Posterior vena cava (tissue), 2 donors: Measurements from ENCODE around the gene ROPN1L. TPM values are rescaled to one million over a fixed set of nuclear protein-coding genes. Genes with fewer than 3 reads are reported as not detected.

Source experiments
- DNase-seq: peaks from one replicate; pipeline ENCODE4 v3.0.0-alpha.2; 2020; ENCODE audit warnings: low spot score
- intact Hi-C, 2 donors: fragments of 100-400 bp; cut with DNase I; formaldehyde crosslinking; loops; one replicate each; pipeline versions ENCODE4 v1.14.1 to v1.14.2; 2022 to 2023
- total RNA-seq, 2 donors: library from RNA; stranded (reverse); fragmentation: NEBNext Ultra II Directional; extraction: Animal tissue kit (Norgen Biotek cat#: 25700); gene quantifications; one replicate each; pipeline ENCODE4 v1.2.1, GENCODE V29; 2021
- donor health status: DM: yes; HTN: yes; CAD: no.
- donor health status: DM: yes; HTN: yes; CAD: no.

Gene ROPN1L
- total RNA-seq, 2 donors from 2014 or later: 0.67 TPM; not detected in 1

- intact Hi-C loops: loop anchor here (10.0 kb wide), 1 partner anchor 138 kb away; no protein-coding TSS in a partner anchor
- no peak for DNase-seq
Observed at GRCh38 chr5:10423022-10423421, 18.7 kb upstream of the ROPN1L start.

- no peak for DNase-seq
- intact Hi-C loops: loop anchor here (10.0 kb wide), 1 partner anchor 139 kb away; no protein-coding TSS in a partner anchor
Observed at GRCh38 chr5:10424124-10424731, 17.5 kb upstream of the ROPN1L start.

DNA sequence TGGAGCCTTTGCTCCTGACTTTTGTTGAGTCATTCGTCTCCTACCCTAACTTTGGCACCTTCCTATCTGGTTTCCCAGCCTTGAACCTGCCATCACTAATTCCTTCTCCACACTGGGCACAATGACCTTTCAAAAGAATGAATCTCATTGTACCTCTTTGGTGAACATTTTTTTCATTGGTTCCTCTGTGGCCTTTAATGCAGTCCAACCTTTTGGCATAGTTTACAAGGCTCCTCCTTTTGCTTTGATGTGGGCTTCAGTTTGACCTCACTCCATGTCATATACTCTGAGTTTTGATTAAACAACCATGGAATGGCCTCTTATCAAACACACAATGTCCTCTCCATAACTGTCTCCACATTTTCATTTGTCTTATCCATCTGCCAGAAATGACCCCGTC lies 14.5 kb upstream of the ROPN1L start:
- intact Hi-C loops: loop anchor here (10.0 kb wide), 1 partner anchor 142 kb away; no protein-coding TSS in a partner anchor
- DNase-seq: no peak

GRCh38 chr5:10427978-10428377 lies 13.7 kb upstream of the ROPN1L start:
- no peak for DNase-seq

GRCh38 chr5:10431415-10431814 lies 10.3 kb upstream of the ROPN1L start:
- intact Hi-C loops: no loop called here
- no peak for DNase-seq

More at GRCh38 chr5:10427978-10428377, 13.7 kb upstream of the ROPN1L start:
- intact Hi-C loops: loop anchor here (10.0 kb wide), 1 partner anchor 143 kb away; no protein-coding TSS in a partner anchor

- no peak for DNase-seq
- intact Hi-C loops: no loop called here
Observed at GRCh38 chr5:10432059-10433008, 9.3 kb upstream of the ROPN1L start.

- intact Hi-C loops: no loop called here
Observed at GRCh38 chr5:10434392-10434791, 7.3 kb upstream of the ROPN1L start.

DNA sequence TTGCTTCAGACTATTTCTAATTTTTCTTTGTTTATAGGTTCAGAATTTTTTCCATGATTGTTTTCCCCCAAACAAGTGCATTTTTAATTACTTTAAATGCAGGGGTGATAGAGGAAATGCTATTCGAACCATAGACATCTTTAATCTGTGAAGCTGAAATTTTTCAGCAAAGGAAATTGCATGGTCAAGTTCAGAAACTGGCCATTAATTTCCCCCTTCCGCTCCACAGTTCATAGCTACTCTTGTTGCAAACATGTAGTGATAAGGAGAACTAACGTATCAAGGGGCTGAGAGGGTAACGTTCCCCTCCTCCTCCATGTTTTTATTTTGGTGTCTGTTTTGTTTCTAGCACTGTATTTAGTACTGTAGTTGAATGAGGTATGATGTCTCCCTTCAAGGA lies 3.4 kb upstream of the ROPN1L start:
- no peak for DNase-seq
- intact Hi-C loops: no loop called here

More at GRCh38 chr5:10434392-10434791, 7.3 kb upstream of the ROPN1L start:
- no peak for DNase-seq

DNA sequence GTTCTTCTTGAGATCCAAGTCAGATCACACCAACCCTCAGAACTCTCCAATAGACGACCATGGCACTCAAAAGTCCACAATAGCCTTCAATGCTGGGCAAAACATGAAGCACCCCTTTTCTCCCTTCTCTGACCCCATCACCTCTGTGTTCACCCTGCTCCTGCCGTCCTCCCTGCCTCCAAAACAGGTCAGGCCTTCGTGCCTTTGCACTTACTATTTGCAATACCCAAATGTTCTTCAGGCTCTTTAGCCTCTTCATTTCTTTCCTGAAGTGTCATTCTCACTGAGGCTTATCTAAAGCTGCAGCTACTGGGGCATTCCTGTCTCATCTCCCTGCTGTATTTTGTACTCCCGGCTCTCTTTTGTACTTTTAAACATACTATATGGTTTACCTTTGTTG lies 2.0 kb upstream of the ROPN1L start:
- intact Hi-C loops: no loop called here
- DNase-seq: no peak

DNA sequence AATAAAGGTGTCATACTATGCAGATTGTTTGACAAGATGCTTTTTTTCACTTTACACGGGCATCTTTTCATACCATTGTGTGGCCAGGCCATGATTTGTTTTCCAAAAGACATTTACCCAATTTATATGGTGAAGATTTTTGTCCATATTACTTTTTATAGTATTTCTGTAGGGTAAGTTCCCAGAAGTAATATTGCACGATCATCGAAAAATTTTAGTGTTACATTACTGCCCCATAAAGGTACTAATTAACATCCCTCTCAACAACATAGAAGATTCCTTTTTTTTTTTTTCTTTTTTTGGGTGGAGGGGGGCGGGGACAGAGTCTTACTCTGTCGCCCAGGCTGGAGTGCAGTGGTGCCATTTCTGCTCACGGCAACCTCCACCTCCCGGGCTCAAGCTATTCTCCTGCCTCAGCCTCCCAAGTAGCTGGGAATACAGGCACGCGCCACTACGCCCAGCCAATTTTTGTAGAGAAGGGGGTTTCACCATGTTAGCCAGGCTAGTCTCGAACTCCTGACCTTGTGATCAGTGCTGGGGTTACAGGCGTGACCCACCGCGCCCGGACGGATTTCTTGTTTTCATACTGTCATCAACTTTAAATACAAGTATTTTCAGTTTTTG lies 1.2 kb upstream of the ROPN1L start:
- DNase-seq: no peak
- intact Hi-C loops: no loop called here

DNA sequence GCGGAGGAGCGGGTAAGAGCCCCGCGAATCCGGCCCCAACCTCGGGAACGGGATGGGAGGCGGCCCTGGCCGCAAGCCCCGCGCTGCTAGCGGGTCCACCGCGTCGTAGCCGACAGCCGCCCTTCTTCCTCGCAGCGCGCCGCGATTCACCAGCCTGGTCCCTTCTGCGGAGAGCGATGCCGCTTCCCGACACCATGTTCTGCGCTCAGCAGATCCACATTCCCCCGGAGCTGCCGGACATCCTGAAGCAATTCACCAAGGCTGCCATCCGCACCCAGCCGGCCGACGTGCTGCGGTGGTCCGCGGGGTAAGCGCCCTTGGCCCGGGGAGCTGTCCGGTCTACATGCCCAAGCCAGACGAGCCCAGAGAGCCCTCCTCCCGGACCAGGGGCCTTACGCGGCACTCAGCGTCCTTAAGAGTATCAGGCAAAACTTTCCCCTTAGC lies 335 bp downstream of the ROPN1L start:
- DNase-seq: no peak
- intact Hi-C loops: no loop called here

GRCh38 chr5:10442576-10442975 lies 897 bp downstream of the ROPN1L start:
- no peak for DNase-seq
- intact Hi-C loops: no loop called here

- intact Hi-C loops: no loop called here
- no peak for DNase-seq
Observed at GRCh38 chr5:10445352-10445751, 3.7 kb downstream of the ROPN1L start.

DNA sequence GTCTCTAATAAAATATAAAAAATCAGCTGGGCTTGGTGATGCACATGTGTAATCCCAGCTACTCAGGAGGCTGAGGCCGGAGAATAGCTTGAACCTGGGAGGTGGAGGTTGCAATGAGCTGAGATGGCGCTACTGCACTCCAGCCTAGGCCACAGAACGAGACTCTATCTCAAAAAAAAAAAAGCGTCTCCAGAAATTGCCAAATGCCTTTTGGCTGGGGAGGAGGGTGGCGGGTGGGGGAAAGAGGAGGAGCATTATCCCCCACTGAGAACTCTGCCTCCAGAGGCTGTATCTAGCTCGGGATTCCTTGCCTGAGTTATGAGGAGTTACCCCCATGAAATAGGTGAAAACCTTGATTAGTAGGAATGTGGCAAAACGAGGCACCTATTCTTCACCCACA lies 4.8 kb downstream of the ROPN1L start:
- intact Hi-C loops: no loop called here
- DNase-seq: no peak

- no peak for DNase-seq
- intact Hi-C loops: no loop called here
Observed at GRCh38 chr5:10447041-10447440, 5.4 kb downstream of the ROPN1L start.

DNA sequence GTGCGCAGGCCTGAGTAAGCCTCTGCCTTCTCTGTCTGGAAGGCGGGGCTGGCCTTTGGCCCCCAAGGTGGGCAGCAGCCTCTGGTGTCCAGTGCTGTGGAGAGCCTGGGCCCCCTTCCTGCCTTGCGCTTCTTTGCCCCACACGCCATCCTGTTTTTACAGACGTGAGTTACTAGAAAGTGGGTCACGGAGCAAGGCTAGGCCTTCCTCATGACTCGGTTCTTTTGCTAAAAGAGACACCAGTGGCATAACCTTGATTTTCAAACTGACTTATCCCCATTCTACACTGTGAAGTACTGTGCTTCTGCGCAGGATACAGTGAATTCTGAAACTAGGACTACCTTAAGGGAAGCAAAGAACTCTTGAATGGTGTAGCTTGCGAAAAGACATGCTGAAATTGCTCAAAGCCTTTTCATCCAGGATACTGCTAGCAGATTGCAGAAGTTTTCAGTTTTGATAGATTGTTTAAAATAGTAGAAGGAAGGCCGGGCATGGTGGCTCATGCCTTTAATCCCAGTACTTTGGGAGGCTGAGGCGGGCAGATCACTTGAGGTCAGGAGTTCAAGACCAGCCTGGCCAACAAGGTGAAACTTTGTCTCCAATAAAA lies 7.2 kb downstream of the ROPN1L start:
- intact Hi-C loops: no loop called here
- no peak for DNase-seq

- intact Hi-C loops: loop anchor here in 1 of 2 donors (10.0 kb wide), 1 partner anchor 114 kb away; the partner anchor contains the start of gene ANKRD33B
- DNase-seq: no peak
Observed at GRCh38 chr5:10451137-10451824, 9.6 kb downstream of the ROPN1L start.

GRCh38 chr5:10452768-10453331 lies 11.2 kb downstream of the ROPN1L start:
- intact Hi-C loops: loop anchor here in 1 of 2 donors (2.0 to 10.0 kb wide), 2 partner anchors 112 to 176 kb away; partner anchors contain the start of gene ANKRD33B
- DNase-seq: no peak
